ENCODE data around the gene HYDIN.
"Not testable (repeated sequence)": the region's sequence is repeated elsewhere in the genome, so short reads cannot be mapped to it uniquely, and the experiment has no call there.

The HYDIN gene

DNA sequence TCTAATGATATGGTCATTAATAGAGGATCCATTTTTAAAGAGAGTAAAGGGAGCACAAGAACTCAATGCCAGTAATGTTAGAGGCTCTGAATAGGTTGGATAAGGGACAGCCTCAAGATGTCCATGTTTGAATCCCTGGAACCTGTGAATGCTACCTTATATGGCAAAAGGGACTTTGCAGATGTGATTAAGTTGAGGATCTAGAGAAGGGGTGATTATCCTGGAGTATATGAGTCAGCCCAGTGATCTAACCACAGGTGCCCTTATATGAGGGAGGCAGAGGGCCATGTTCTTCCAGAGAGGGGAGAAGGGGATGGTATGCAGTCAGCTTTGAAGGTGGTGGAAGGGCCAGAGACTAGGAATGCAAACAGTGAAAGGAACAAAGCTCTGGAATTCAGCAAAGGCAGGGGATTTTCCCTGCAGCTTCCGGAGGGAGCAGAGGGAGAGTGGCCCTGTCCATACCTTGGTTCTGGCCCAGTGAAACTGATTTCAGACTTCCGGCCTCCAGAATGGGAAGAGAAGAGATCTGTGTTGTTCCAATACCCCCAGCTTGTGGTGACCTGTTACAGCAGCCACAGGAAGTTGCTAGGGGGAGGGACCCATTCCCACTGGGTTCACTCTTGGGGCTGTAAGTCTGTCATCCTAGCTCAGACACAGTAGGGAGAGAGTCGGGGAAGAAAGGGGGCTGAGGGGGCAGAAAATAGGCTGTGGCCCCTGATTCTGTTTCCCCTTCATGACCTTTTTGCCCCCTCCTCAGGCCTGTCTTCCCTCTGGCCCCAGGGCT is 220.9 kb downstream of the HYDIN start:
- not testable (repeated sequence) for H3K4me2 ChIP-seq (ENCODE audit: low read depth, low read length, poor library complexity, severe bottlenecking); H3K79me2 ChIP-seq (ENCODE audit: insufficient read depth, low read length); H3K36me3 ChIP-seq (ENCODE audit: insufficient read depth, low read length); H3K9me3 ChIP-seq (ENCODE audit: insufficient read depth, low read depth, low read length); H3K9me2 ChIP-seq (replicated peaks; ENCODE audit: low read depth, low read length); H3F3A ChIP-seq (ENCODE audit: low read depth); H3K4me1 ChIP-seq (ENCODE audit: insufficient read depth, low read length, poor library complexity, severe bottlenecking); H3K27me3 ChIP-seq (ENCODE audit: insufficient read depth, low read length, poor library complexity, severe bottlenecking); H2AFZ ChIP-seq (ENCODE audit: low read length); H4K20me1 ChIP-seq (ENCODE audit: insufficient read depth, low read length, poor library complexity, severe bottlenecking); H3K4me3 ChIP-seq (ENCODE audit: low read length, poor library complexity, severe bottlenecking); H3K9ac ChIP-seq (ENCODE audit: low read depth, low read length, poor library complexity, severe bottlenecking)

- H3K9me2 ChIP-seq (replicated peaks; ENCODE audit: low read depth, low read length); H3K4me2 ChIP-seq (ENCODE audit: low read depth, low read length, poor library complexity, severe bottlenecking); H3K36me3 ChIP-seq (ENCODE audit: insufficient read depth, low read length); H3F3A ChIP-seq (ENCODE audit: low read depth); H2AFZ ChIP-seq (ENCODE audit: low read length); H3K4me3 ChIP-seq (ENCODE audit: low read length, poor library complexity, severe bottlenecking); H3K27me3 ChIP-seq (ENCODE audit: insufficient read depth, low read length, poor library complexity, severe bottlenecking); H3K9me3 ChIP-seq (ENCODE audit: insufficient read depth, low read depth, low read length); H4K20me1 ChIP-seq (ENCODE audit: insufficient read depth, low read length, poor library complexity, severe bottlenecking); H3K4me1 ChIP-seq (ENCODE audit: insufficient read depth, low read length, poor library complexity, severe bottlenecking); H3K79me2 ChIP-seq (ENCODE audit: insufficient read depth, low read length); H3K9ac ChIP-seq (ENCODE audit: low read depth, low read length, poor library complexity, severe bottlenecking): not testable (repeated sequence)
Measured at GRCh38 chr16:71006516-71006915, 224.0 kb downstream of the HYDIN start.

DNA sequence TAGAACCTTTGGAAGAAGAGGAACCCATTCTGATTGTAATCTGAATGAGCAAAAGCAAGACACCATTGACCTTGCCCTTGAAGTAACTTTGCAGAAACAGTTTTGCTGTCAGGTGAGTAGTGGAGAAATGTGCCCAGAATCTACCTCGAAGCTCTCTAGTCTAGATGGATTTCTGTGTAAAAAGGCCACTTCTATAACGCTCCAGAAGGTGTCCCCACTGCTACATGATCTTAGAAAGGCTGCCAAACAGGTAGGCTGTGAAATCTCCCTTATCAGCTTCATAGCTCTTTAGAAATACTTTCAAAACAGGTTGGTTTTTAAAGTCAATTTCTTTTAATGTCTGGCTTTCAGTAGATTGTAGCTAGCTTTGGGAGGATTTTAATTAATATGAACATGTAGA is 230.8 kb downstream of the HYDIN start:
- not testable (repeated sequence) for H3K9me2 ChIP-seq (replicated peaks; ENCODE audit: low read depth, low read length); H3K4me3 ChIP-seq (ENCODE audit: low read length, poor library complexity, severe bottlenecking); H3K9ac ChIP-seq (ENCODE audit: low read depth, low read length, poor library complexity, severe bottlenecking); H3K27me3 ChIP-seq (ENCODE audit: insufficient read depth, low read length, poor library complexity, severe bottlenecking); H3K4me1 ChIP-seq (ENCODE audit: insufficient read depth, low read length, poor library complexity, severe bottlenecking); H3K79me2 ChIP-seq (ENCODE audit: insufficient read depth, low read length); H3K36me3 ChIP-seq (ENCODE audit: insufficient read depth, low read length); H4K20me1 ChIP-seq (ENCODE audit: insufficient read depth, low read length, poor library complexity, severe bottlenecking); H3K4me2 ChIP-seq (ENCODE audit: low read depth, low read length, poor library complexity, severe bottlenecking); H3F3A ChIP-seq (ENCODE audit: low read depth); H3K9me3 ChIP-seq (ENCODE audit: insufficient read depth, low read depth, low read length); H2AFZ ChIP-seq (ENCODE audit: low read length)

DNA sequence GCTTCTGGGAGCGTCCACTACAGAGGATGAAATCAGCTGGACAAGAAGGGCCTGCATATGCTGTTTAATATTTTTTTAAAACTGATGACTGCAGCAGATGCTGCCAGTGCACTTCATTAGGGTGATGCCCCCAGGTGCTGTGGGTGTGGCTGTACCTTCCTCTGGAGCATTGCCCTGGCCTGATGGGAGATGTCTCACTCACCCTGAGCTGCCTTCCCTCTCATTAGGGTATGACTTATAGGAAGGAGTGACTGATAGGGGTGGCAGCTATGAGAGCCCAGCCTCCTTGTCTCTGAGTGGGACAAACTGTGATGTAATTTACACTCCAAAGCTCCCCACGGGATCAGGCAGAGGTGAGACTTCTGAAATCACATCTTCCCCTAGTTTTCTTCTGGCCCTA is 234.7 kb downstream of the HYDIN start:
- H3K9ac ChIP-seq (ENCODE audit: low read depth, low read length, poor library complexity, severe bottlenecking); H3K4me3 ChIP-seq (ENCODE audit: low read length, poor library complexity, severe bottlenecking); H2AFZ ChIP-seq (ENCODE audit: low read length); H3F3A ChIP-seq (ENCODE audit: low read depth); H4K20me1 ChIP-seq (ENCODE audit: insufficient read depth, low read length, poor library complexity, severe bottlenecking); H3K79me2 ChIP-seq (ENCODE audit: insufficient read depth, low read length); H3K9me2 ChIP-seq (replicated peaks; ENCODE audit: low read depth, low read length); H3K4me2 ChIP-seq (ENCODE audit: low read depth, low read length, poor library complexity, severe bottlenecking); H3K4me1 ChIP-seq (ENCODE audit: insufficient read depth, low read length, poor library complexity, severe bottlenecking); H3K36me3 ChIP-seq (ENCODE audit: insufficient read depth, low read length); H3K9me3 ChIP-seq (ENCODE audit: insufficient read depth, low read depth, low read length); H3K27me3 ChIP-seq (ENCODE audit: insufficient read depth, low read length, poor library complexity, severe bottlenecking): not testable (repeated sequence)

GRCh38 chr16:70992511-70992910 is 238.0 kb downstream of the HYDIN start:
- not testable (repeated sequence) for H3K9me3 ChIP-seq (ENCODE audit: insufficient read depth, low read depth, low read length); H3K79me2 ChIP-seq (ENCODE audit: insufficient read depth, low read length); H3K4me2 ChIP-seq (ENCODE audit: low read depth, low read length, poor library complexity, severe bottlenecking); H3K27me3 ChIP-seq (ENCODE audit: insufficient read depth, low read length, poor library complexity, severe bottlenecking); H3K4me3 ChIP-seq (ENCODE audit: low read length, poor library complexity, severe bottlenecking); H3K36me3 ChIP-seq (ENCODE audit: insufficient read depth, low read length); H4K20me1 ChIP-seq (ENCODE audit: insufficient read depth, low read length, poor library complexity, severe bottlenecking); H3F3A ChIP-seq (ENCODE audit: low read depth); H3K9ac ChIP-seq (ENCODE audit: low read depth, low read length, poor library complexity, severe bottlenecking); H3K9me2 ChIP-seq (replicated peaks; ENCODE audit: low read depth, low read length); H2AFZ ChIP-seq (ENCODE audit: low read length); H3K4me1 ChIP-seq (ENCODE audit: insufficient read depth, low read length, poor library complexity, severe bottlenecking)

DNA sequence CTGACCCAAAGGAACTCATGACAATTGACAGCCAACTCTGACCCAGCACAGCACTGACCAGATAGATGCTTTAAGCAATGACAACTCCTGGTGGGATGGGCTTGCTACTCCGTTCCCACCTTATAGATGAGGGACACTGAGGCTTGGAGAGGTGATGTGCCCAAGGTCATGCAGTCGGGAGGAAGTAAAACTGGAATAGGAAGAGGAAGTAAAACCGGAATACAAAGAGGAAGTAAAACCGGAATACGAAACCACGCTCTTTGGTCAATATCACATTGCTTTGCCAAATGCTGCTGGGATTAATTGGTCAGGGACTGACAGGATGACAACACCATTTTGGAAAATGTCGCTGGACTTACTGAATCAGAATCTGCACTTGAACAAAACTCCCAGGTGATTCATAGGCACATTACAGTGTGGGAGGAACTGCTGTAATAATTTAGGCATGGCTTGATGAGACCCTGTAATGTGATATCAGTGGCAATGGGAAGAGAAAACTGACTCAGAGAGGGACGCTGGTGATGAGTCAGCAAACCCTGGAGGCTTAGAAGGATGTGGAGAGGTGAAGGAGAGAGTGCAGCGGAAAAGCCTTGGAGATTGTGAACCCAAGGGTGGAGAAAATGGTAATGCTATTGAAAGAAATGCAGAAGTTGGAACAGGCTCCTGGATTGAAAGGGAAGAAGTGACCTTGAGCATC is 243.4 kb downstream of the HYDIN start:
- not testable (repeated sequence) for H3F3A ChIP-seq (ENCODE audit: low read depth); H3K27me3 ChIP-seq (ENCODE audit: insufficient read depth, low read length, poor library complexity, severe bottlenecking); H3K4me1 ChIP-seq (ENCODE audit: insufficient read depth, low read length, poor library complexity, severe bottlenecking); H3K9ac ChIP-seq (ENCODE audit: low read depth, low read length, poor library complexity, severe bottlenecking); H3K4me2 ChIP-seq (ENCODE audit: low read depth, low read length, poor library complexity, severe bottlenecking); H2AFZ ChIP-seq (ENCODE audit: low read length); H3K4me3 ChIP-seq (ENCODE audit: low read length, poor library complexity, severe bottlenecking); H3K36me3 ChIP-seq (ENCODE audit: insufficient read depth, low read length); H4K20me1 ChIP-seq (ENCODE audit: insufficient read depth, low read length, poor library complexity, severe bottlenecking); H3K9me3 ChIP-seq (ENCODE audit: insufficient read depth, low read depth, low read length); H3K9me2 ChIP-seq (replicated peaks; ENCODE audit: low read depth, low read length); H3K79me2 ChIP-seq (ENCODE audit: insufficient read depth, low read length)

DNA sequence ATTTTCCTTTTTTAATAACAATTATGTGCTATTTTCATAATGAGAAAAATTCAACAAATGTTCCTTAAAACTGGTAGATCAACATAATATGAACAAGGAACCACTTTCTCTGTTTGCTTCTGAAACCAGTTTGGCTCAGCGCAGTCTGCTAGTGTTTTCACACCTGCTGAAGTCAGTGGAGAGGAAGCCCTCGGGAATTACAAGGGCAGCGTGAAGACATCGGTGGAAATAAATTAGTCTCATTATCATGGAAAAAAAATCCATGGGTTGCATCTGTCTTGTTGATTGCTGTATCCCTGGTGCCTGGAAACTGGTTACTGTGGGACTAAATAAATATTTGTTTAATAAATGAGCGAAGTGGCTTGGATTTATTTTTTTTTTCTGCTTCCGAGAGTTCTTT is 245.8 kb downstream of the HYDIN start:
- H2AFZ ChIP-seq (ENCODE audit: low read length); H3K4me3 ChIP-seq (ENCODE audit: low read length, poor library complexity, severe bottlenecking); H3K4me1 ChIP-seq (ENCODE audit: insufficient read depth, low read length, poor library complexity, severe bottlenecking); H3K4me2 ChIP-seq (ENCODE audit: low read depth, low read length, poor library complexity, severe bottlenecking); H3K79me2 ChIP-seq (ENCODE audit: insufficient read depth, low read length); H3K9ac ChIP-seq (ENCODE audit: low read depth, low read length, poor library complexity, severe bottlenecking); H3K9me3 ChIP-seq (ENCODE audit: insufficient read depth, low read depth, low read length); H3F3A ChIP-seq (ENCODE audit: low read depth); H3K9me2 ChIP-seq (replicated peaks; ENCODE audit: low read depth, low read length); H3K27me3 ChIP-seq (ENCODE audit: insufficient read depth, low read length, poor library complexity, severe bottlenecking); H4K20me1 ChIP-seq (ENCODE audit: insufficient read depth, low read length, poor library complexity, severe bottlenecking); H3K36me3 ChIP-seq (ENCODE audit: insufficient read depth, low read length): not testable (repeated sequence)

Data from Loucy (cell line).